ENCODE data around the gene ILF2. TPM values are rescaled to one million over a fixed set of nuclear protein-coding genes. Genes with fewer than 3 reads are reported as not detected.

The ILF2 gene
- total and polyA plus RNA-seq, 2 experiments from 2014 or later, result 174 to 180 TPM

DNA sequence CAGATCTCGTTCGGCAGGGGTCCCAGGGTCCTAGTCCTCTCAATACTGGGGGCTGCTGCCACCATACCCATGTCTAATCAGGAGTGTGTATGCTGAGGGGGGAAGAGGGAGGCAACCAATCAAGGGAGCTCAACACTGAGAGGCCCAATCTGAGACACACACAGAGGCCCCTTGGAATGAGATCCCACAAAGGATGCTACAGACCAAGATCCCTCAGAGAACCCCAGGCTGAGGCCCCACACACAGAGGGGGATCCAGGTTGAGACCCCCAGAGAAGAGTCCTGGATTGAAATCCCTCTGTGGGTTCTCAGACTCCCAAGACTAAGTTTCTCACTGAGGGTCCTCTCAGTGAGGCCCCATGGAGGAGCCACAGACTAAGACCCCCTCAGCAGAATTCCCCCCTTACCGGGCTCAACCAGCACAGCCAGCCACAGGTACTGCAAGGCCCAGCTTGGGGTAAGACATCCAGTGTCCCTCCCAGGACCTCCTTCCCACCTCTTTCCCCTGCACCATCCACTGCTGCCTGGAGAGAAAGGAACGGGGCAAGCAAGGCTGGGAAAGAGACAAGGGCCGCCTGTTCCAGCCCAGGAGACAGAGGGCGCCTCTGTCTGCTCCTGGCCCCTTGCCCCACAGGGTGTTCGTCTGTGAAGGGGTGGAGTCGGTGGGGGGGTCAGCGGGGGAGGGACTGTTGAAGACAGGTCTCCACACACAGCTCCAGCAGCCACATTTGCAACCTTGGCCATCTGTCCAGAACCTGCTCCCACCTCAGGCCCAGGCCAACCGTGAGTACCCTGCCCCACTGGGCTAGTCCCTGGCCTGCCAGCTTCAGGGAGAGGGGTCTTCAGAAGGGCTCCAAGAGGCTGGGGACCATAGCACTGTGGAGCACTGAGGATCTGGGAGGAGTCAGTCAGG, 42.8 kb downstream of the ILF2 start, which contains the start of gene S100A1:
S100A1 (plus strand) TSS at position 720 of the 912 bp plus-strand sequence. CDS start 2,088 bp downstream, outside the sequence.
- Histone ChIP-seq H2AFZ (peak within 1 kb of the TSS; percentile 74), H3K9ac (peak within 1 kb of the TSS; percentile 95)
- in situ Hi-C loops (cut with MboI), result no loop called here

DNA sequence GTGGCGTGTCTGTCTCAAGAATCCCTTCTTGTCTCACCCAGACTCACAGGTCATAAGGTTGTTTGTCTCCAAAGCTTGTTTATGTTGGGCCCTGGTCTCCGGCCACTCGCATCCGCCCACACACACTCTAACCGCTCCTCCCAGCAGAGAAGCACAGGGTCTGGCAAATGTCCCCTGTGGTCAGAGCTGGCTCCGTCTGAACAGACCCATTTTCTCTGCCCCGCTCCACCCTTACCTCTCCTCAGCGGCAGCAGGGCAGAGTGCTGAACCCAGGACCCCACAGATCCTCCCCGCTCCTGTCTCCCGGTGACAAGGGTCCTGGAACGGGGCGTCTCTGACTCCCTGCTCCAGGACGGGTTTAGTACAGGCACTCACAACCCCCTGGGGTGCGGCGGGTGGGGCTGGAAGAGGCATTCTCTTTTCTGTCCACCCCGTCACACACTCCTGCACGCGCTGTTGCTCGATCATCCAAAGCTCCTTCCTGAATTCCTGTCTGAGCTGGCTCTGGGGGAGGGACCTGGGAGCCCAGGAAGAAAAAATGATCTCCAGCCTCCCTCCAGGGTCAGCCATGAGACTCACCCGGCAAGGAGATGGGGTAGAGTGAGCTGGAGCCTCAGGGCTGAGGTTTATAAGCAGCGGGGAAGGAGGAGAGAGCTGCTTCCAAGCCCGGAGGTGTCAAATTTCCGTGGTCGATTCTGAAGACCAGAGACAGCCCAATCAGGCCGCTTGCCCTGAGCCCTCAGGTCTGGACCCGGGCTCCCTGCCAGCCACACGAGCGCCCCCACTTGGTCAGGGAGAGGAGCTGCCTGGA, 43.7 kb downstream of the ILF2 start, which contains the start of gene S100A13:
S100A13 (minus strand) TSS at position 602 of the 811 bp plus-strand sequence. CDS start 1,033 bp downstream, outside the sequence.
- Histone ChIP-seq H3K36me3 (ENCODE audit: low read depth) (peaks cover 21% of the 10 kb centered on the region; the same call in 1 of the 2 replicates), H3K79me2 (ENCODE audit: insufficient read depth) (peaks cover 46% of the 10 kb centered on the region), H2AFZ (peak within 1 kb of the TSS; percentile 74), H3K9me3 (ENCODE audit: low read depth) (no peaks in the 10 kb centered on the region), H3K27ac (peak within 1 kb of the TSS; percentile 95), H3K27me3 (replicated peaks; ENCODE audit: insufficient read depth) (no peaks in the 10 kb centered on the region), H4K20me1 (ENCODE audit: insufficient read depth) (no peaks in the 10 kb centered on the region), H3K4me3 (peak within 1 kb of the TSS; percentile 85), H3K9ac (peak within 1 kb of the TSS; percentile 95), H3K4me1 (ENCODE audit: insufficient read depth) (peaks cover 27% of the 10 kb centered on the region), H3K4me2 (ENCODE audit: unreplicated experiment) (peak within 1 kb of the TSS; percentile 99), H3K9me2 (ENCODE audit: insufficient read depth) (no peaks in the 10 kb centered on the region), H3F3A (ENCODE audit: insufficient read depth) (peaks cover 20% of the 10 kb centered on the region)
- TF ChIP-seq EZH2phosphoT487 (IDR thresholded peaks at IDR 0.05; ENCODE audit: insufficient read depth, low read depth), result no peak
- TF ChIP-seq EZH2 (IDR thresholded peaks at IDR 0.05; ENCODE audit: insufficient read depth, poor library complexity, severe bottlenecking), result no peak
- WGBS, 2 experiments (ENCODE audit: low coverage in 1 of 2, low lambda C conversion rate in 2 of 2, missing lambda C conversion rate in 2 of 2), result 0 to 2% methylated on average over 27 to 28 of the region's 28 CpGs
- in situ Hi-C loops (cut with MboI), result no loop called here
- peak; percentile 94 for DNase-seq

More for the DNA sequence above, 42.8 kb downstream of the ILF2 start, which contains the start of gene S100A1:
- Histone ChIP-seq H3F3A (ENCODE audit: insufficient read depth) (peaks cover 20% of the 10 kb centered on the region), H3K9me2 (ENCODE audit: insufficient read depth) (no peaks in the 10 kb centered on the region), H3K9me3 (ENCODE audit: low read depth) (no peaks in the 10 kb centered on the region), H3K4me1 (ENCODE audit: insufficient read depth) (peaks cover 27% of the 10 kb centered on the region), H3K4me2 (ENCODE audit: unreplicated experiment) (peak within 1 kb of the TSS; percentile 99), H3K79me2 (ENCODE audit: insufficient read depth) (peaks cover 38% of the 10 kb centered on the region), H3K36me3 (ENCODE audit: low read depth) (peaks cover 15% of the 10 kb centered on the region; the same call in 1 of the 2 replicates), H4K20me1 (ENCODE audit: insufficient read depth) (no peaks in the 10 kb centered on the region), H3K4me3 (peak within 1 kb of the TSS; percentile 85), H3K27me3 (replicated peaks; ENCODE audit: insufficient read depth) (no peaks in the 10 kb centered on the region), H3K27ac (peak within 1 kb of the TSS; percentile 95)
- TF ChIP-seq EZH2 (IDR thresholded peaks at IDR 0.05; ENCODE audit: insufficient read depth, poor library complexity, severe bottlenecking) (no peak), EZH2phosphoT487 (IDR thresholded peaks at IDR 0.05; ENCODE audit: insufficient read depth, low read depth) (no peak)
- DNase-seq, result no peak
- 63 to 64% methylated on average over 10 of the region's 10 CpGs for WGBS, 2 experiments (ENCODE audit: low coverage in 1 of 2, low lambda C conversion rate in 2 of 2, missing lambda C conversion rate in 2 of 2)

DNA sequence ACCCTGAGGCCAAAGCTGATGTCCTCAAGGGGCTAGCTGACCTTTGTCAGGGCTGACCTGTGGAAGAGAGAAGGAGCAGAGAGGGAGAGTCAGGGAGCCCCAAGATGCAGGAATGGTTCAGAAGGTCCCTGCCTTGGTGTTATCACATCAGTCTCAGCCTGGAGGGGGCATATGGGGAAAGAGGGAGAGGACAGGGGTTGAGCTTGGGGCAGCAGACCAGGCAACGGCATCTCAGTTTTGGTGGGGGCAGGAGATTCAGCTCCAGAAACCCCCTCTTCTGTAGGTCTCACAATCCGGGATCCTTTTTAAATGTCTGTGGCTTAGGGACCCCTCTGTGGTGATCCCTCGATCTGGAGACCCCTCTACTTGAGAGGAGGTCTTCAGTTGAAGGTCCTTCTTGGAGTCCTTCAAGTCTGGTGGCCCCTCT, 44.3 kb downstream of the ILF2 start:
- H2AFZ ChIP-seq, result peak overlapping the region; percentile 74
- H3K4me1 ChIP-seq (ENCODE audit: insufficient read depth), result peaks cover 27% of the 10 kb centered on the region
- peaks cover 20% of the 10 kb centered on the region for H3F3A ChIP-seq (ENCODE audit: insufficient read depth)
- H3K36me3 ChIP-seq (ENCODE audit: low read depth), result peaks cover 21% of the 10 kb centered on the region; the same call in 1 of the 2 replicates
- no peaks in the 10 kb centered on the region for H3K9me2 ChIP-seq (ENCODE audit: insufficient read depth)
- no peaks in the 10 kb centered on the region for H3K9me3 ChIP-seq (ENCODE audit: low read depth)
- no peak for TF ChIP-seq EZH2phosphoT487 (IDR thresholded peaks at IDR 0.05; ENCODE audit: insufficient read depth, low read depth)
- no peak for TF ChIP-seq EZH2 (IDR thresholded peaks at IDR 0.05; ENCODE audit: insufficient read depth, poor library complexity, severe bottlenecking)
- peak overlapping the region; percentile 99 for H3K4me2 ChIP-seq (ENCODE audit: unreplicated experiment)
- peak overlapping the region; percentile 95 for H3K27ac ChIP-seq
- no peaks in the 10 kb centered on the region for H3K27me3 ChIP-seq (replicated peaks; ENCODE audit: insufficient read depth)
- in situ Hi-C loops (cut with MboI), result no loop called here
- WGBS, 2 experiments (ENCODE audit: low coverage in 1 of 2, low lambda C conversion rate in 2 of 2, missing lambda C conversion rate in 2 of 2), result 2 to 4% methylated on average over 3 of the region's 3 CpGs
- H4K20me1 ChIP-seq (ENCODE audit: insufficient read depth), result no peaks in the 10 kb centered on the region
- H3K4me3 ChIP-seq, result peak overlapping the region; percentile 85
- peaks cover 53% of the 10 kb centered on the region for H3K79me2 ChIP-seq (ENCODE audit: insufficient read depth)
- DNase-seq, result peak; percentile 22
- H3K9ac ChIP-seq, result peak overlapping the region; percentile 95

Data from GM23248 (cell line).